ENCODE results near the gene ST3GAL2. TPM values are rescaled to one million over a fixed set of nuclear protein-coding genes. Genes with fewer than 3 reads are reported as not detected.

The ST3GAL2 gene
- total and polyA plus RNA-seq, 12 donors: 5.3 to 30.8 (median 22.6) TPM

- Histone ChIP-seq H3K27me3 (no peaks in the 10 kb centered on the region), H3K4me3 (no peak overlapping the region), H3K9me3 (replicated peaks in 1 of 3) (no peaks in the 10 kb centered on the region), H3K4me1 (replicated peaks in 1 of 2) (no peaks in the 10 kb centered on the region), H3K27ac (no peak overlapping the region), H3K36me3 (replicated peaks in 1 of 2) (peaks cover 0 to 55% of the 10 kb centered on the region in 2 donors)
- WGBS, 4 donors: 37 to 63% (median 57%) methylated on average over 4 to 5 of the region's 5 CpGs
- no peak for DNase-seq
- intact Hi-C loops (cut with DNase I): no loop called here
- TF ChIP-seq POLR2A (IDR thresholded peaks at IDR 0.05) (no peak), CTCF (IDR thresholded peaks at IDR 0.05) (no peak)
These were observed 43.7 kb upstream of the ST3GAL2 start for GRCh38 chr16:70482624-70483023.

GRCh38 chr16:70481929-70482536 is 43.1 kb upstream of the ST3GAL2 start:
- Histone ChIP-seq H3K4me3 (no peak overlapping the region), H3K27ac (no peak overlapping the region), H3K36me3 (replicated peaks in 1 of 2) (peaks cover 0 to 60% of the 10 kb centered on the region in 2 donors), H3K27me3 (no peaks in the 10 kb centered on the region), H3K9me3 (replicated peaks in 1 of 3) (no peaks in the 10 kb centered on the region), H3K4me1 (replicated peaks in 1 of 2) (no peaks in the 10 kb centered on the region)
- DNase-seq: no peak
- WGBS, 4 donors: 81 to 90% (median 86%) methylated on average over 6 to 7 of the region's 7 CpGs
- intact Hi-C loops (cut with DNase I): no loop called here
- TF ChIP-seq POLR2A (IDR thresholded peaks at IDR 0.05): no peak
- no peak for TF ChIP-seq CTCF (IDR thresholded peaks at IDR 0.05)

- TF ChIP-seq POLR2A (IDR thresholded peaks at IDR 0.05) (no peak), CTCF (IDR thresholded peaks at IDR 0.05) (no peak)
- WGBS, 4 donors: 82 to 100% (median 91%) methylated on average over 3 to 17 of the region's 17 CpGs
- DNase-seq: peak in 2 of 7 donors; percentile 34 to 40
- intact Hi-C loops (cut with DNase I): no loop called here
- Histone ChIP-seq H3K27ac (no peak overlapping the region), H3K36me3 (replicated peaks in 1 of 2) (peaks cover 0 to 56% of the 10 kb centered on the region in 2 donors), H3K4me3 (no peak overlapping the region), H3K4me1 (replicated peaks in 1 of 2) (peaks cover 0 to 4% of the 10 kb centered on the region in 2 donors), H3K27me3 (no peaks in the 10 kb centered on the region), H3K9me3 (replicated peaks in 1 of 3) (no peaks in the 10 kb centered on the region)
These were observed 41.5 kb upstream of the ST3GAL2 start for GRCh38 chr16:70480127-70481105.

- intact Hi-C loops (cut with DNase I): no loop called here
- no peaks in the 10 kb centered on the region for H3K9me3 ChIP-seq (replicated peaks in 1 of 3)
- DNase-seq: peak in 2 of 7 donors; percentile 8 to 50
- H3K27me3 ChIP-seq: no peaks in the 10 kb centered on the region
- TF ChIP-seq CTCF (IDR thresholded peaks at IDR 0.05) (no peak), POLR2A (IDR thresholded peaks at IDR 0.05) (no peak)
- WGBS, 4 donors: 67 to 79% (median 72%) methylated on average over 4 to 10 of the region's 10 CpGs
- peaks cover 0 to 65% of the 10 kb centered on the region in 2 donors for H3K36me3 ChIP-seq (replicated peaks in 1 of 2)
- H3K4me1 ChIP-seq (replicated peaks in 1 of 2): peaks cover 0 to 4% of the 10 kb centered on the region in 2 donors
- no peak overlapping the region for H3K4me3 ChIP-seq
- H3K27ac ChIP-seq: peak overlapping the region in 1 of 5 donors; percentile 14
These were observed 40.0 kb upstream of the ST3GAL2 start for GRCh38 chr16:70478912-70479341.
